ENCODE data around the gene FRS2. TPM values are rescaled to one million over a fixed set of nuclear protein-coding genes. Genes with fewer than 3 reads are reported as not detected.

The FRS2 gene
- total and polyA plus RNA-seq, 10 donors, result 3.4 to 51.7 (median 26.5) TPM

DNA sequence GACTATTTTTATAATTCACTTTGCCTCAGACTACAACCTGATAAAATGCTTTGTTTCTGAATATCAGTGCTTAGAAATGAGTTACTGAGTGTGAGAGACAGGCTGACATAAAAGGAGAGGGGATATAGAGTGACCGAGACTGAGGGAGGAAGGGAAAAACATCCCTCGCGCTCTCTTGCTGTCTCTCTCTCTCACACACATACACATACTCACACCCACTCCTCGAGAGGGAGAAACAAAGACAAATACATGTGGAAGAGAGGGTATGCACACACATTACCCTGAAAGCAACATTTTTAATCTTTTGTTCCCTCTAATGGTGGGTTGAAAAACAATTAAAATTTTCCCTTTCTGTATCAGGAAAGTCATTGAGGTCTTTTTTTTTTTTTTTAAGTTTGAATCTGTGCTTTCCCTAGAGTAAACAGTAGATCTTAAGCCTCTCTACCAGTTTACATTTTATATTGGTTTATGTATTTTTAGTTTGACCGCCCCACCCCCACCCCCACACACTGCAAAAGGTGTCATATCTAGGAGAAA lies 45.3 kb downstream of the FRS2 start:
- Histone ChIP-seq H3K36me3 (no peaks in the 10 kb centered on the region), H3K4me1 (peaks cover 0 to 63% (median 15%) of the 10 kb centered on the region in 6 donors), H3K27me3 (replicated peaks in 1 of 7) (no peaks in the 10 kb centered on the region), H3K4me3 (no peak overlapping the region), H3K9me3 (peaks cover 0 to 2% (median 0%) of the 10 kb centered on the region in 8 donors), H3K27ac (no peak overlapping the region)
- intact Hi-C loops (cut with DNase I; ENCODE audit: low total_unique reads), result no loop called here
- no peak for DNase-seq
- TF ChIP-seq POLR2A (IDR thresholded peaks at IDR 0.05), result no peak
- no peak for TF ChIP-seq CTCF (IDR thresholded peaks at IDR 0.05 in 8 of 11, conservative IDR thresholded peaks at IDR 0.05 in 3 of 11)
- no peak for TF ChIP-seq POLR2AphosphoS5 (IDR thresholded peaks at IDR 0.05)
- 56 to 76% (median 71%) methylated on average over 5 of the region's 5 CpGs for WGBS, 5 donors

DNA sequence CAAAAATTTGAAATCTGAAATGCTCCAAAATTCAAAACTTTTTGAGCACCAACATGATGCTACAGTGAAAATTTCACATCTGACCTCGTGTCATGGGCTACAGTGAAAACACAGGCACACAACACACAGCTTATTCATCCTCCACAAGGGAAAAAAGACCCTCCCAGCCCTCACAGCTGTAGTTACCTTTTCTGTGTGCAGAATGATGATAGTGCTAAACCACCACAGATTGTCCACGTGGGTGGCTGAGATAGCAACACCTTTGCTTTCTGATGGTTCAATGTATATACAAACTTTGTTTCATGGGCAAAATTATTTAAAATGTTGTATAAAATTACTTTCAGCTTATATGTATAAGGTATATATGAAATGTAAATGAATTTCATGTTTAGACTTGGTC lies 46.8 kb downstream of the FRS2 start:
- TF ChIP-seq CTCF (IDR thresholded peaks at IDR 0.05 in 8 of 11, conservative IDR thresholded peaks at IDR 0.05 in 3 of 11) (no peak), POLR2A (IDR thresholded peaks at IDR 0.05) (no peak), POLR2AphosphoS5 (IDR thresholded peaks at IDR 0.05) (no peak)
- Histone ChIP-seq H3K4me1 (peaks cover 0 to 49% (median 10%) of the 10 kb centered on the region in 6 donors), H3K9me3 (peaks cover 0 to 17% (median 10%) of the 10 kb centered on the region in 8 donors), H3K27ac (no peak overlapping the region), H3K36me3 (no peaks in the 10 kb centered on the region), H3K4me3 (no peak overlapping the region), H3K27me3 (replicated peaks in 1 of 7) (no peaks in the 10 kb centered on the region)
- WGBS, 5 donors, result 85 to 98% (median 89%) methylated on average over 2 of the region's 2 CpGs
- DNase-seq, result no peak
- intact Hi-C loops (cut with DNase I; ENCODE audit: low total_unique reads), result no loop called here

GRCh38 chr12:69517406-69517805 lies 47.2 kb downstream of the FRS2 start:
- Histone ChIP-seq H3K27ac (no peak overlapping the region), H3K27me3 (replicated peaks in 1 of 7) (no peaks in the 10 kb centered on the region), H3K4me3 (no peak overlapping the region), H3K4me1 (peaks cover 0 to 44% (median 10%) of the 10 kb centered on the region in 6 donors), H3K36me3 (no peaks in the 10 kb centered on the region), H3K9me3 (peaks cover 0 to 22% (median 13%) of the 10 kb centered on the region in 8 donors)
- intact Hi-C loops (cut with DNase I; ENCODE audit: low total_unique reads), result no loop called here
- WGBS, 5 donors, result 82 to 91% (median 89%) methylated on average over 2 of the region's 2 CpGs
- no peak for DNase-seq
- no peak for TF ChIP-seq CTCF (IDR thresholded peaks at IDR 0.05 in 8 of 11, conservative IDR thresholded peaks at IDR 0.05 in 3 of 11)
- TF ChIP-seq POLR2AphosphoS5 (IDR thresholded peaks at IDR 0.05), result no peak

DNA sequence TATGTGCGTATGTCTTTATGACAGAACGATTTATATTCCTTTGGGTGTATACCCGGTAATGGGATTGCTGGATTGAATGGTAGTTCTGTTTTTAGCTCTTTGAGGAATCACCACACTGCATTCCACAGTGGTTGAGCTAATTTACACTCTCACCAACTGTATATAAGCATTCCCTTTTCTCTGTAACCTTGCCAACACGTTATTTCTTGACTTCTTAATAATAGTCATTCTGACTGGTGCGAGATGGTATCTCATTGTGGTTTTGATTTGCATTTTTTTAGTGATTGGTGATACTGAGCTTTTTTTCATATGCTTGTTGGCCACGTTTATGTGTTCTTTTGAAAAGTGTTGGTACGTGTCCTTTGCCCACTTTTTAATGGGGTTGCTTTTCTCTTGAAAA lies 49.7 kb downstream of the FRS2 start:
- 84 to 93% (median 90%) methylated on average over 7 of the region's 7 CpGs for WGBS, 5 donors
- TF ChIP-seq CTCF (IDR thresholded peaks at IDR 0.05 in 8 of 11, conservative IDR thresholded peaks at IDR 0.05 in 3 of 11), result no peak
- TF ChIP-seq POLR2AphosphoS5 (IDR thresholded peaks at IDR 0.05), result no peak
- TF ChIP-seq POLR2A (IDR thresholded peaks at IDR 0.05), result no peak
- DNase-seq, result no peak
- intact Hi-C loops (cut with DNase I; ENCODE audit: low total_unique reads), result no loop called here
- H3K36me3 ChIP-seq, result no peaks in the 10 kb centered on the region
- no peak overlapping the region for H3K27ac ChIP-seq
- H3K4me1 ChIP-seq, result peaks cover 0 to 28% (median 4%) of the 10 kb centered on the region in 6 donors
- peaks cover 0 to 31% (median 23%) of the 10 kb centered on the region in 8 donors for H3K9me3 ChIP-seq
- H3K27me3 ChIP-seq (replicated peaks in 1 of 7), result no peaks in the 10 kb centered on the region
- H3K4me3 ChIP-seq, result no peak overlapping the region

All from spleen (tissue), 11 donors.